Suprapubic skin (tissue), 3 donors: ENCODE data around the gene CPNE4.

Experiments
- CTCF ChIP-seq, 2 donors: fragments of 200-600 bp in 1 of 2; fragments of 450-650 bp in 1 of 2; sonication (generic) in 1 of 2; IDR thresholded peaks; one replicate each; pipeline ENCODE4 v1.5.1; 2016 to 2019; ENCODE audit warnings: antibody characterized with exemption in 2 of 2, mild to moderate bottlenecking in 1 of 2, moderate library complexity in 1 of 2
- EP300 ChIP-seq: sonication (generic); formaldehyde crosslinking; IDR thresholded peaks from one replicate; pipeline ENCODE4 v1.6.1; 2017; ENCODE audit warnings: antibody characterized with exemption
- POLR2A ChIP-seq, 2 donors: fragments of 450-650 bp; IDR thresholded peaks; one replicate each; pipeline ENCODE4 v1.6.1; 2017; ENCODE audit warnings: antibody characterized with exemption in 2 of 2, mild to moderate bottlenecking in 2 of 2, moderate library complexity in 2 of 2

- TF ChIP-seq POLR2A (IDR thresholded peaks at IDR 0.05) (no peak), EP300 (no peak), CTCF (IDR thresholded peaks at IDR 0.05) (no peak)
Observed at GRCh38 chr3:131688370-131688769, 346.4 kb downstream of the CPNE4 start.
